Left ventricle myocardium inferior (tissue), 1 donor: ENCODE measurements around the gene WNK4. TPM values are rescaled to one million over a fixed set of nuclear protein-coding genes. Genes with fewer than 3 reads are reported as not detected.

Experiments used
- DNase-seq: peaks from one replicate; pipeline ENCODE4 v3.0.0-alpha.2; 2020
- H3K27ac ChIP-seq: fragments of 200-600 bp; replicated peaks from 2 replicates; pipeline ENCODE4 v1.8.0; 2021
- H3K27me3 ChIP-seq: fragments of 200-600 bp; 2 replicates; pipeline ENCODE4 v1.8.0; 2021; ENCODE audit warnings: low read depth
- H3K36me3 ChIP-seq: fragments of 200-600 bp; 2 replicates; pipeline ENCODE4 v1.8.0; 2021
- H3K4me1 ChIP-seq: fragments of 200-600 bp; 2 replicates; pipeline ENCODE4 v1.8.0; 2021
- H3K4me3 ChIP-seq: fragments of 200-600 bp; 2 replicates; pipeline ENCODE4 v1.8.0; 2021; ENCODE audit warnings: mild to moderate bottlenecking, moderate library complexity
- H3K9me3 ChIP-seq: fragments of 200-600 bp; replicated peaks from 2 replicates; pipeline ENCODE4 v1.8.0; 2021
- CTCF ChIP-seq: fragments of 200-600 bp; IDR thresholded peaks from 2 replicates; pipeline ENCODE4 v1.8.0; 2021; ENCODE audit warnings: antibody characterized with exemption, mild to moderate bottlenecking, borderline replicate concordance
- intact Hi-C: fragments of 100-400 bp; cut with micrococcal nuclease; formaldehyde crosslinking; loops from one replicate; pipeline ENCODE4 v1.11.0; 2022
- total RNA-seq: library from RNA; stranded (reverse); fragmentation: NEBNext Ultra II Directional; extraction: Animal tissue kit (Norgen Biotek cat#: 25700); gene quantifications from one replicate; pipeline ENCODE4 v1.2.1, GENCODE V29; 2021
- donor health status: DM: no; HTN: yes; CAD: no; lungs with severe emphysema.

WNK4 gene
- total RNA-seq, 1 donor from 2014 or later = not detected

DNA sequence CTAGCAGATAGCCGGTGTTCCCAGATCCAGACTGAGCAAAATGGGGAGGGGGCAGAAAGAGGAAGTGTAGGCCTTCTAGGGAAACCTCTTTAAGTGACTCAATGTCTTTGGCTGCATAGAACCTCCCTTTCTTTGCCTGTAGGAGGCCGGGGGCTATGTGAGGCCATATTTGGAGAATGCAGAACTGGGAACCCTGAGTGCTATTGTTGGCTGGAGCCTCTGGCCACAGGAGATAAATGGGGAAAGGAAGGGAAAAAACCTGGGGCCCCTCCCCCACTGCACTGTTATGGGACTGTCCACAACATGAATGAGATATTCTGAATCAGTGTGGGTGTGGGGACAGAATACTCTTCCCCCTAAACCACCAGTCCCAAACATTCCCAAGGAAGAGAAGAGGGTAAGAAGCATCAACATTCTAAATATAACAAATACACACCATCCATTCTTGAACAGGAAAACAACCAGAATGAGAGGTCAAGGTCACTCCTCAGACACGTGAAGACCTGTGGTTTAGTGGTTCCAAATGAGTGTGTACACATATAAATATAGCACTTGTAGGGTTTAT lies 4.8 kb upstream of the WNK4 start:
- H3K36me3 ChIP-seq = peaks cover 58% of the 10 kb centered on the region
- H3K4me1 ChIP-seq = peaks cover 32% of the 10 kb centered on the region
- DNase-seq = no peak
- no peak overlapping the region for H3K27ac ChIP-seq
- H3K27me3 ChIP-seq = peaks cover 12% of the 10 kb centered on the region
- no peaks in the 10 kb centered on the region for H3K9me3 ChIP-seq
- no peak for TF ChIP-seq CTCF
- H3K4me3 ChIP-seq = no peak overlapping the region
- intact Hi-C loops = no loop called here

DNA sequence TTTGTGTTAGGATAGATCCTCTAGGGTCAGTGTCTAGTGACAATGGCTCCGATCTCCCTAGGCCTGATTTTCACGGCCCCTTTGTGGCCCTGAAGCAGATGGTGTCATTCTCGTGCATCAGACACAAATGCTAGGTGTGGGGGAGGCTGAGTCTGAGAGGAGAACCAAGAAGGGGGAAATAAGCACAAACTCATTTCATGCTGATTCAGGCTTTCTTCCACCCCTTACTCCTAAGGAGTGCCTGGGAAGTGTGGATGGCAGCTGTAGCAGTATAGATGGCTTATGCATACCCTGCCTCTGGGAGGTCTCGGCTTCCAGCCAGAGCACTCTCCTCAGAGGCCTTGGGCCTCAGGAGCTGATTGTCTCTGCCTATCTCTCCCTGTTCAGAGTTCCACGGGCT lies 1.8 kb upstream of the WNK4 start:
- intact Hi-C loops = no loop called here
- no peak overlapping the region for H3K27ac ChIP-seq
- peaks cover 58% of the 10 kb centered on the region for H3K36me3 ChIP-seq
- peaks cover 27% of the 10 kb centered on the region for H3K4me1 ChIP-seq
- DNase-seq = no peak
- no peak overlapping the region for H3K4me3 ChIP-seq
- no peak for TF ChIP-seq CTCF
- H3K9me3 ChIP-seq = no peaks in the 10 kb centered on the region
- peaks cover 41% of the 10 kb centered on the region for H3K27me3 ChIP-seq

DNA sequence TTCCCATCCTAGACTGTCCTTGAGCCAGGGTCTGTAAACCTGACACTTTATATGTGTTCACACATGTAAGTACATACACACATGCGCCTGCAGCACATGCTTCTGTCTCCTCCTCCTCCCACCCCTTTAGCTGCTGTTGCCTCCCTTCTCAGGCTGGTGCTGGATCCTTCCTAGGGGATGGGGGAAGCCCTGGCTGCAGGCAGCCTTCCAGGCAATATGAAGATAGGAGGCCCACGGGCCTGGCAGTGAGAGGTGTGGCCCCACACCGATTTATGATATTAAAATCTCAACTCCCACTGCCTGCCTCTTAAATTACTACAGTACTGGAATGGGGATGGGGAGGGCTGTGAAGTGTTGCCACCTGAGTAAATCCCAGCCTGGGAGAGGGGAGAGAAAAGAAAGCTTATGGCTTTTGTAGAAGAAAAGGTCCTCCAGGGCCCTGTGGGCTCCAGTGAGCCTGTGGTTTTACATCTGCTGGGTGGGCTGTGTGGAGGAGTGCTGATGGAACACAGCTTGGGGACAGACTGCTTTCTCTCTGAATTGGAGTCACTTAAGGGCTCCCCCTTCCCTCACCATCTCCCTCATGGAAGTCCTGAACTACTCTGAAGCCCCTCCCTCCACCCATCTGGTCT lies 990 bp upstream of the WNK4 start:
- Histone ChIP-seq H3K27me3 (peaks cover 50% of the 10 kb centered on the region), H3K27ac (no peak overlapping the region), H3K9me3 (no peaks in the 10 kb centered on the region), H3K4me3 (no peak overlapping the region), H3K4me1 (peaks cover 27% of the 10 kb centered on the region), H3K36me3 (peaks cover 55% of the 10 kb centered on the region)
- TF ChIP-seq CTCF = no peak
- intact Hi-C loops = no loop called here
- no peak for DNase-seq

DNA sequence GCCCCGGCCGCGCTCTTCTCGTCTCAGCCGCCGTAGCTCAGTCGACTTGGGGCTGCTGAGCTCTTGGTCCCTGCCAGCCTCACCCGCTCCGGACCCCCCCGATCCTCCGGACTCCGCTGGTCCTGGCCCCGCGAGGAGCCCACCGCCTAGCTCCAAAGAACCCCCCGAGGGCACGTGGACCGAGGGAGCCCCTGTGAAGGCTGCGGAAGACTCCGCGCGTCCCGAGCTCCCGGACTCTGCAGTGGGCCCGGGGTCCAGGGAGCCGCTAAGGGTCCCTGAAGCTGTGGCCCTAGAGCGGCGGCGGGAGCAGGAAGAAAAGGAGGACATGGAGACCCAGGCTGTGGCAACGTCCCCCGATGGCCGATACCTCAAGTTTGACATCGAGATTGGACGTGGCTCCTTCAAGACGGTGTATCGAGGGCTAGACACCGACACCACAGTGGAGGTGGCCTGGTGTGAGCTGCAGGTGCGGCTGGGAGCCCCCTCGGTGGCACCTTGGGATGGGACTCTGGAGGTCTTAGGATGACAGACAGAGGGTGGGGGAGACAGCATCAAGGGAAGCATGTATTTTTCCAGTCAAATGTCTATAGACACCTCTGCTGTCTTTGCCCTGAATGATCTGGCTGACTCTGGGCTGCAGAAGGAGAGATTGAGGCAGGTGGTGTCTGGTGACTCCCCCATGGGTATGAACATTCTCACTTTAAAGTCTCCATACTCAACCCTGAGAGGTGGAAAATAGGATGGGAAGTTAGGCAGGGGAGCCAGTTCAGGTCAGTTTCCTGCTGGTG lies 635 bp downstream of the WNK4 start:
- Histone ChIP-seq H3K4me1 (peaks cover 35% of the 10 kb centered on the region), H3K27me3 (peaks cover 66% of the 10 kb centered on the region), H3K27ac (no peak overlapping the region)

More for the DNA sequence above, 635 bp downstream of the WNK4 start:
- no peak for TF ChIP-seq CTCF
- intact Hi-C loops = no loop called here
- DNase-seq = no peak
- H3K9me3 ChIP-seq = no peaks in the 10 kb centered on the region
- H3K36me3 ChIP-seq = peaks cover 38% of the 10 kb centered on the region
- H3K4me3 ChIP-seq = peak overlapping the region; percentile 60
